IMR-90 (cell line): ENCODE results near the gene ACADSB.

ENCODE experiments used
- BHLHE40 ChIP-seq: fragments of 150-350 bp; IDR thresholded peaks from 2 replicates; pipeline ENCODE4 v1.6.1; 2016; ENCODE audit warnings: mild to moderate bottlenecking, low read depth, low read length
- CEBPB ChIP-seq: IDR thresholded peaks from 2 replicates; pipeline ENCODE4 v1.6.1; 2012; ENCODE audit warnings: low read depth, low read length, improper control_type of control experiment
- CHD1 ChIP-seq: IDR thresholded peaks from 2 replicates; pipeline ENCODE4 v1.6.1; 2012; ENCODE audit warnings: low read depth, low read length, improper control_type of control experiment
- FOS ChIP-seq: fragments of 150-350 bp; IDR thresholded peaks from 2 replicates; pipeline ENCODE4 v1.6.1; 2016; ENCODE audit warnings: low read depth, low read length
- POLR2A ChIP-seq: IDR thresholded peaks from 2 replicates; pipeline ENCODE4 v1.6.1; 2012; ENCODE audit warnings: mild to moderate bottlenecking, low read depth, low read length
- RFX5 ChIP-seq: IDR thresholded peaks from 2 replicates; pipeline ENCODE4 v1.8.0; 2012; ENCODE audit warnings: low read depth, mild to moderate bottlenecking, low read length, moderate library complexity
- TF ChIP-seq, protein P1 (sequence below): conservative IDR thresholded peaks from 2 replicates; pipeline ENCODE4 v1.5.1; 2012; ENCODE audit warnings: mild to moderate bottlenecking, low read depth, low read length, improper control_type of control experiment

DNA sequence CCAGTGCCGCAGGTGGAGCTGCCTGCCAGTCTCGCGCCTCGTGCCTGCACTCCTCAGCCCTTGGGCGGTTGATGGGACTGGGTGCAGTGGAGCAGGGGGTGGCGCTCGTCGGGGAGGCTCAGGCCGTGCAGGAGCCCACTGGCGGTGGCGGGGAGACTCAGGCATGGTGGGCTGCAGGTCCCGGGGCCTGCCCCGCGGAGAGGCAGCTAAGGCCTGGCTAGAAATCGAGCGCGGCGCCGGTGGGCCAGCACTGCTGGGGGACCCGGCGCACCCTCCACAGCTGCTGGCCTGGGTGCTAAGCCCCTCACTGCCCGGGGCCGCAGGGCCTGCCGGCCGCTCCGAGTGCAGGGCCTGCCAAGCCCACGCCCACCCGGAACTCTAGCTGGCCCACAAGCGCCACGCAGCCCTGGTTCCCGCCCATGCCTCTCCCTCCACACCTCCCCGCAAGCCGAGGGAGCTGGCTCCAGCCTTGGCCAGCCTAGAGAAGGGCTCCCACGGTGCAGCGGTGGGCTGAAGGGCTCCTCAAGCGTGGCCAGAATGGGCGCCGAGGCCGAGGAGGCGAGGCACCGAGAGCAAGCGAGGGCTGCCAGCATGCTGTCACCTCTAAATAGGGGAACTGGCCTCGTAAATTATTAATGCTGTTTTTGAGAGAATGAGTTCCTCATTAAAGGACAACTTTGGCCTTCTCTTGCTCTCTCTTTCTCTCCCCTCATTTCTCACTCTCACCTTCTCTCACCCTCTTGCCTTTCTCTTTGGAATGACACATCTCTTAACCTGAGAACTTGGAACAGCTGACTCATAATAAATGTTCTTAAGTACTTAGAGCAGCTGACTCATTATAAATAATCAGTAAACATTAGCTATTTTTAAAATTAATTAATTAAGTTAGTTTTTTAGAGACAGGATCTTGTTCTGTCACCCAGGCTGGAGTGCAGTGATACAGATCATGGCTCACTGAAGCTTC is 4.9 kb downstream of the ACADSB start:
- TF ChIP-seq, protein P1, sequence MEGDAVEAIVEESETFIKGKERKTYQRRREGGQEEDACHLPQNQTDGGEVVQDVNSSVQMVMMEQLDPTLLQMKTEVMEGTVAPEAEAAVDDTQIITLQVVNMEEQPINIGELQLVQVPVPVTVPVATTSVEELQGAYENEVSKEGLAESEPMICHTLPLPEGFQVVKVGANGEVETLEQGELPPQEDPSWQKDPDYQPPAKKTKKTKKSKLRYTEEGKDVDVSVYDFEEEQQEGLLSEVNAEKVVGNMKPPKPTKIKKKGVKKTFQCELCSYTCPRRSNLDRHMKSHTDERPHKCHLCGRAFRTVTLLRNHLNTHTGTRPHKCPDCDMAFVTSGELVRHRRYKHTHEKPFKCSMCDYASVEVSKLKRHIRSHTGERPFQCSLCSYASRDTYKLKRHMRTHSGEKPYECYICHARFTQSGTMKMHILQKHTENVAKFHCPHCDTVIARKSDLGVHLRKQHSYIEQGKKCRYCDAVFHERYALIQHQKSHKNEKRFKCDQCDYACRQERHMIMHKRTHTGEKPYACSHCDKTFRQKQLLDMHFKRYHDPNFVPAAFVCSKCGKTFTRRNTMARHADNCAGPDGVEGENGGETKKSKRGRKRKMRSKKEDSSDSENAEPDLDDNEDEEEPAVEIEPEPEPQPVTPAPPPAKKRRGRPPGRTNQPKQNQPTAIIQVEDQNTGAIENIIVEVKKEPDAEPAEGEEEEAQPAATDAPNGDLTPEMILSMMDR = no peak
- no peak for TF ChIP-seq CEBPB
- no peak for TF ChIP-seq BHLHE40
- no peak for TF ChIP-seq RFX5
- no peak for TF ChIP-seq POLR2A
- TF ChIP-seq CHD1 = no peak
- no peak for TF ChIP-seq FOS
